ENCODE results near the gene CYP27C1.

GRCh38 chr2:127216593-127216992 lies 3.5 kb downstream of the CYP27C1 start:
- TF ChIP-seq TCFL5 (CRISPR knock-in tag; conservative IDR thresholded peaks at IDR 0.05): no peak
- TF ChIP-seq STAG1 (CRISPR knock-in tag; IDR thresholded peaks at IDR 0.05; ENCODE audit: borderline replicate concordance): no peak
- no peak for TF ChIP-seq GTF3C2 (IDR thresholded peaks at IDR 0.05; ENCODE audit: borderline replicate concordance, extremely low read depth, insufficient read length)
- TF ChIP-seq BRCA1 (IDR thresholded peaks at IDR 0.05): no peak
- TF ChIP-seq BRCA1 (CRISPR knock-in tag; IDR thresholded peaks at IDR 0.05): no peak
- TF ChIP-seq SMARCA5 (IDR thresholded peaks at IDR 0.05): no peak
- no peak for TF ChIP-seq GABPA (tag; conservative IDR thresholded peaks at IDR 0.05; ENCODE audit: low read depth)
- no peak for TF ChIP-seq ZNF354B (CRISPR knock-in tag; IDR thresholded peaks at IDR 0.05)
- no peak for TF ChIP-seq SMARCA4 (IDR thresholded peaks at IDR 0.05)
- TF ChIP-seq SAFB2 (IDR thresholded peaks at IDR 0.05; ENCODE audit: borderline replicate concordance, low read depth, low read length, severe bottlenecking): no peak
